ENCODE data around the gene SLC37A3. TPM values are rescaled to one million over a fixed set of nuclear protein-coding genes. Genes with fewer than 3 reads are reported as not detected.

SLC37A3 gene
- total and polyA plus RNA-seq, 2 of the 13 experiments (the other 11 are each of a cell fraction or from before 2014, with no cell fraction given) = 21.3 to 27.9 TPM

GRCh38 chr7:140310337-140311002 lies 87.9 kb downstream of the SLC37A3 start (continued):
- TF ChIP-seq BRF2 (CRISPR knock-in tag; IDR thresholded peaks at IDR 0.05) (no peak), FUBP1 (CRISPR knock-in tag; IDR thresholded peaks at IDR 0.05; ENCODE audit: borderline replicate concordance) (no peak), ZNF788 (CRISPR knock-in tag; IDR thresholded peaks at IDR 0.05; ENCODE audit: borderline replicate concordance) (no peak), HMGXB4 (CRISPR knock-in tag; IDR thresholded peaks at IDR 0.05; ENCODE audit: borderline replicate concordance in 1 of 2, low read depth in 1 of 2) (no peak), ZNF547 (CRISPR knock-in tag; IDR thresholded peaks at IDR 0.05) (no peak), SMAD1 (CRISPR knock-in tag; IDR thresholded peaks at IDR 0.05; ENCODE audit: borderline replicate concordance, low read depth) (no peak), ZFP62 (CRISPR knock-in tag; IDR thresholded peaks at IDR 0.05) (no peak), TP53 (CRISPR knock-in tag; conservative IDR thresholded peaks at IDR 0.05) (0 out of 2 replicates have a peak, but pooled peaks have one; percentile 37), GLI4 (CRISPR knock-in tag; IDR thresholded peaks at IDR 0.05; ENCODE audit: borderline replicate concordance) (no peak), ELK4 (CRISPR knock-in tag; IDR thresholded peaks at IDR 0.05; ENCODE audit: borderline replicate concordance) (no peak), SP2 (CRISPR knock-in tag; IDR thresholded peaks at IDR 0.05) (no peak), CENPX (CRISPR knock-in tag; IDR thresholded peaks at IDR 0.05) (no peak), KDM2A (CRISPR knock-in tag; IDR thresholded peaks at IDR 0.05; ENCODE audit: borderline replicate concordance, low read depth) (no peak), ZNF576 (CRISPR knock-in tag; IDR thresholded peaks at IDR 0.05) (no peak), ZNF800 (CRISPR knock-in tag; IDR thresholded peaks at IDR 0.05) (0 out of 2 replicates have a peak, but pooled peaks have one; percentile 32), PCBP2 (optimal IDR thresholded peaks at IDR 0.05; ENCODE audit: low read depth, low read length, poor library complexity, severe bottlenecking) (no peak), CBFB (CRISPR knock-in tag; IDR thresholded peaks at IDR 0.05) (no peak), ZSCAN25 (CRISPR knock-in tag; IDR thresholded peaks at IDR 0.05) (no peak), LCORL (IDR thresholded peaks at IDR 0.05) (no peak), LCORL (CRISPR knock-in tag; IDR thresholded peaks at IDR 0.05) (peak; percentile 38; the same call in 1 of the 2 replicates), ZNF382 (CRISPR knock-in tag; IDR thresholded peaks at IDR 0.05; ENCODE audit: borderline replicate concordance) (no peak)

All from HepG2 (cell line).